HepG2 (cell line): ENCODE measurements around the gene ADARB2. TPM values are rescaled to one million over a fixed set of nuclear protein-coding genes. Genes with fewer than 3 reads are reported as not detected.

Source experiments
- ATAC-seq: fragments of 200-7000 bp; cut with Tn5 transposase; 3 replicates; pipeline ENCODE4 v1.9.1; 2020; ENCODE audit warnings: mild to moderate bottlenecking, moderate library complexity
- BruUV-seq: library from RNA; stranded (reverse); fragments of 400-500 nt; replicated peaks from 2 replicates; lab custom pipeline; 2021; lab: Mats Ljungman, UMichigan
- CTCF ChIA-PET: fragments of 300-600 bp; formaldehyde crosslinking; extraction: SDS; loops from one replicate; lab custom pipeline; 2021; ENCODE audit warnings: low total read pairs, inconsistent platforms, low intra/inter-chr PET ratio; lab: Yijun Ruan, JAX
- POLR2A ChIA-PET: fragments of 350-600 bp; sonication (Branson Sonifier 250); formaldehyde crosslinking; loops from one replicate; lab custom pipeline; 2020; ENCODE audit warnings: antibody characterized with exemption, inconsistent platforms; lab: Yijun Ruan, JAX
- DNase-seq: peaks from one replicate; pipeline ENCODE4 v3.0.0-alpha.2; 2015; ENCODE audit warnings: low spot score
- FAIRE-seq: peaks from 3 replicates; lab custom pipeline; 2011; peaks lifted over from hg19 to GRCh38; lab: Jason Lieb, UNC
- H2AFZ ChIP-seq: one replicate; pipeline ENCODE4 v1.6.1; 2011; ENCODE audit warnings: low read length, inconsistent platforms
- H3K27ac ChIP-seq: fragments of 300-600 bp; 3 replicates; pipeline ENCODE4 v1.8.0; 2011; ENCODE audit warnings: mixed run types, mild to moderate bottlenecking, mixed read lengths, low read length, inconsistent platforms; ENCODE audit not compliant: insufficient read depth; ENCODE audit errors: extremely low read length
- H3K27me3 ChIP-seq, 2 experiments: fragments of 200-600 bp in 1 of 2; 2 replicates in 1 of 2; 3 replicates in 1 of 2; pipeline versions ENCODE4 v1.6.0 to v1.8.0; 2011; ENCODE audit warnings: low read length in 2 of 2, mild to moderate bottlenecking in 2 of 2, moderate library complexity in 2 of 2, inconsistent platforms in 1 of 2; ENCODE audit not compliant: insufficient read depth in 2 of 2, control insufficient read depth in 1 of 2
- H3K36me3 ChIP-seq, 2 experiments: fragments of 200-600 bp in 1 of 2; replicated peaks in 1 of 2; 2 replicates in 1 of 2; 3 replicates in 1 of 2; pipeline versions ENCODE4 v1.5.1 to v1.8.0; 2011; ENCODE audit warnings: low read length in 2 of 2, inconsistent platforms in 1 of 2; ENCODE audit not compliant: insufficient read depth in 2 of 2, control insufficient read depth in 1 of 2
- H3K4me1 ChIP-seq: 2 replicates; pipeline ENCODE4 v1.5.1; 2012; ENCODE audit warnings: low read length, inconsistent platforms; ENCODE audit not compliant: insufficient read depth
- H3K4me2 ChIP-seq: 2 replicates; pipeline ENCODE4 v1.6.0; 2011; ENCODE audit warnings: low read depth, low read length, inconsistent platforms
- H3K4me3 ChIP-seq, 3 experiments: fragments of 200-600 bp in 1 of 3; sonication (generic), shearing (Covaris generic) in 1 of 3; replicated peaks in 1 of 3; 2 replicates each; pipeline ENCODE4 v1.5.1; 2011 to 2016; ENCODE audit warnings: low read length in 3 of 3, inconsistent platforms in 2 of 3, low read depth in 2 of 3, mild to moderate bottlenecking in 2 of 3, control low read depth in 1 of 3, mixed read lengths in 1 of 3; ENCODE audit not compliant: insufficient read depth in 1 of 3
- H3K79me2 ChIP-seq: one replicate; pipeline ENCODE4 v1.6.1; 2011; ENCODE audit warnings: low read length, inconsistent platforms; ENCODE audit not compliant: insufficient read depth
- H3K9ac ChIP-seq: 2 replicates; pipeline ENCODE4 v1.6.0; 2011; ENCODE audit warnings: mild to moderate bottlenecking, low read depth, low read length, inconsistent platforms; ENCODE audit not compliant: insufficient read depth
- H3K9me3 ChIP-seq: 2 replicates; pipeline ENCODE4 v1.5.1; 2012; ENCODE audit warnings: mild to moderate bottlenecking, low read length
- H4K20me1 ChIP-seq: 2 replicates; pipeline ENCODE4 v1.6.0; 2011; ENCODE audit warnings: inconsistent platforms, mild to moderate bottlenecking, low read length, moderate library complexity; ENCODE audit not compliant: insufficient read depth
- ARHGAP35 ChIP-seq: sonication (generic); formaldehyde crosslinking; IDR thresholded peaks from 2 replicates; pipeline ENCODE4 v1.9.0; 2022; ENCODE audit warnings: mild to moderate bottlenecking, inconsistent platforms, moderate library complexity, missing genetic modification reagents, borderline replicate concordance
- ARNT ChIP-seq: fragments of 450-650 bp; IDR thresholded peaks from 2 replicates; pipeline ENCODE4 v1.6.1; 2017
- CHCHD3 ChIP-seq: sonication (generic); formaldehyde crosslinking; IDR thresholded peaks from 2 replicates; pipeline ENCODE4 v1.8.0; 2022; ENCODE audit warnings: mild to moderate bottlenecking, missing genetic modification reagents, moderate library complexity
- ONECUT2 ChIP-seq: sonication (generic); formaldehyde crosslinking; IDR thresholded peaks from 2 replicates; pipeline ENCODE4 v1.4.0; 2020; ENCODE audit warnings: missing genetic modification reagents
- RBM39 ChIP-seq: fragments of 200-400 bp; formaldehyde crosslinking; IDR thresholded peaks from one replicate; pipeline ENCODE4 v1.6.1; 2018; ENCODE audit warnings: antibody characterized with exemption, mild to moderate bottlenecking, low read depth, low read length; ENCODE audit not compliant: poor library complexity, severe bottlenecking
- SP4 ChIP-seq: sonication (generic); formaldehyde crosslinking; IDR thresholded peaks from 2 replicates; pipeline ENCODE4 v1.8.1; 2023; ENCODE audit warnings: mild to moderate bottlenecking, missing genetic modification reagents
- ZFAT ChIP-seq: sonication (generic); formaldehyde crosslinking; conservative IDR thresholded peaks from 2 replicates; pipeline ENCODE4 v1.8.1; 2023; ENCODE audit warnings: missing genetic modification reagents, inconsistent platforms
- ZNF232 ChIP-seq: sonication (generic); formaldehyde crosslinking; IDR thresholded peaks from 2 replicates; pipeline ENCODE4 v1.4.0; 2020; ENCODE audit warnings: missing genetic modification reagents, borderline replicate concordance
- ZNF598 ChIP-seq: sonication (generic); formaldehyde crosslinking; IDR thresholded peaks from 2 replicates; pipeline ENCODE4 v1.5.1; 2020; ENCODE audit warnings: mild to moderate bottlenecking, missing genetic modification reagents, borderline replicate concordance
- WGBS: methylation state at CpG from one replicate; pipeline ENCODE4 v1.1.6; 2017; ENCODE audit warnings: low lambda C conversion rate; 5-methylcytosine and 5-hydroxymethylcytosine counted together
- in situ Hi-C: cut with HindIII; loops from 2 replicates; pipeline ENCODE4 v1.10.0; 2017; ENCODE audit warnings: low pct_unique_long_range_greater_than_20kb; ENCODE audit not compliant: extremely low pct_ligation_motif_present
- intact Hi-C: fragments of 100-400 bp; cut with micrococcal nuclease; formaldehyde crosslinking; loops from one replicate; pipeline ENCODE4 v1.10.0; 2022; ENCODE audit not compliant: unreplicated experiment
- polyA plus RNA-seq, 8 experiments: library from polyadenylated mRNA; depleted of rRNA in 3 of 8; stranded (reverse) in 7 of 8; unstranded in 1 of 8; fragments of >200 nt; fragmentation: Illumina TruSeq in 4 of 8; extraction: Trizol in 4 of 8; gene quantifications; 2 replicates each; pipeline versions ENCODE4 v1.2.1 to v1.2.3, GENCODE V29; 2011 to 2016; ENCODE audit warnings: low read depth in 4 of 8, missing spikeins in 1 of 8, mixed read lengths in 1 of 8; ENCODE audit not compliant: insufficient read depth in 1 of 8
- total RNA-seq, 5 experiments: library from RNA; depleted of rRNA; stranded (reverse); fragments of >200 nt; fragmentation: Illumina TruSeq; extraction: Trizol; gene quantifications; 2 replicates each; pipeline ENCODE4 v1.2.3, GENCODE V29; 2016; ENCODE audit warnings: low read depth in 1 of 5
- TF ChIP-seq, protein P1 (sequence below): sonication (generic); formaldehyde crosslinking; IDR thresholded peaks from 2 replicates; pipeline ENCODE4 v1.8.0; 2022; ENCODE audit warnings: mild to moderate bottlenecking, missing genetic modification reagents; ENCODE audit not compliant: insufficient replicate concordance
- TF ChIP-seq, protein P2 (sequence below): sonication (generic); formaldehyde crosslinking; IDR thresholded peaks from 2 replicates; pipeline ENCODE4 v1.9.0; 2021; ENCODE audit warnings: missing genetic modification reagents, mild to moderate bottlenecking, borderline replicate concordance
- TF ChIP-seq, protein P3 (sequence below): sonication (generic); formaldehyde crosslinking; IDR thresholded peaks from 2 replicates; pipeline ENCODE4 v1.4.0; 2020; ENCODE audit warnings: missing genetic modification reagents, borderline replicate concordance
- TF ChIP-seq, protein P4 (sequence below): sonication (generic); formaldehyde crosslinking; IDR thresholded peaks from 2 replicates; pipeline ENCODE4 v1.4.0; 2020; ENCODE audit warnings: missing genetic modification reagents

ADARB2 gene
- total and polyA plus RNA-seq, 2 of the 13 experiments (the other 11 are each of a cell fraction or from before 2014, with no cell fraction given), result not detected

DNA sequence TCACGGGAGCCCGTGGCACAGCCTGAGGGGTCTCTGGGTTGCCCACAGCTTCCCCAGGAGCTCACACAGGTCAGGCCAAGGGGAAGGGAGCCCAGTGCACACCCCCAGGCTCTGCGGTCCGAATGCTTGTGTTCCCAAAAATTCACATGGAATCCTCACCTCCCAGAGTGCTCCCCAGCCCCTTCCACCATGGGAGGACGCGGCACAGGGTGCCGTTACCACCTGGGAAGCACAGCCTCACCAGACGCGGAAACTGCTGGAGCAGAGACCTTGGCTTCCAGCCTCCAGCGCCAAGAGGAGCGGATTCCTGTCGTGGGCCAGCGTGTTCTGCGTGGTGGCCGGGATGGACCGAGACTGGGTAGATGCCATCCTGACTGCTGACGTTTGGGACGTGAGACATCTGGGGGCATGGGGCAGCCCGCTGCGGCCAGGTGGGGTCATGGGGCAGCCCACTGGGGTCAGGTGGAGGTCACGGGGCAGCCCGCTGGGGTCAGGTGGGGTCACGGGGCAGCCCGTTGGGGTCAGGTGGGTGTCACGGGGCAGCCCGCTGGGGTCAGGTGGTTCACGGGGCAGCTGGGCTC lies 531.8 kb downstream of the ADARB2 start:
- H3K79me2 ChIP-seq, result no peaks in the 10 kb centered on the region
- H3K27me3 ChIP-seq, result peaks cover 18 to 90% of the 10 kb centered on the region in 2 experiments
- H3K27ac ChIP-seq, result no peak overlapping the region
- TF ChIP-seq RBM39 (no peak), ZNF232 (no peak), ZNF598 (CRISPR knock-in tag) (no peak), SP4 (no peak), ZFAT (CRISPR knock-in tag) (no peak), ONECUT2 (CRISPR knock-in tag) (no peak), ARHGAP35 (CRISPR knock-in tag) (no peak), CHCHD3 (no peak), ARNT (no peak)
- TF ChIP-seq, protein P1, sequence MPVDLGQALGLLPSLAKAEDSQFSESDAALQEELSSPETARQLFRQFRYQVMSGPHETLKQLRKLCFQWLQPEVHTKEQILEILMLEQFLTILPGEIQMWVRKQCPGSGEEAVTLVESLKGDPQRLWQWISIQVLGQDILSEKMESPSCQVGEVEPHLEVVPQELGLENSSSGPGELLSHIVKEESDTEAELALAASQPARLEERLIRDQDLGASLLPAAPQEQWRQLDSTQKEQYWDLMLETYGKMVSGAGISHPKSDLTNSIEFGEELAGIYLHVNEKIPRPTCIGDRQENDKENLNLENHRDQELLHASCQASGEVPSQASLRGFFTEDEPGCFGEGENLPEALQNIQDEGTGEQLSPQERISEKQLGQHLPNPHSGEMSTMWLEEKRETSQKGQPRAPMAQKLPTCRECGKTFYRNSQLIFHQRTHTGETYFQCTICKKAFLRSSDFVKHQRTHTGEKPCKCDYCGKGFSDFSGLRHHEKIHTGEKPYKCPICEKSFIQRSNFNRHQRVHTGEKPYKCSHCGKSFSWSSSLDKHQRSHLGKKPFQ (CRISPR knock-in tag), result no peak
- TF ChIP-seq, protein P2, sequence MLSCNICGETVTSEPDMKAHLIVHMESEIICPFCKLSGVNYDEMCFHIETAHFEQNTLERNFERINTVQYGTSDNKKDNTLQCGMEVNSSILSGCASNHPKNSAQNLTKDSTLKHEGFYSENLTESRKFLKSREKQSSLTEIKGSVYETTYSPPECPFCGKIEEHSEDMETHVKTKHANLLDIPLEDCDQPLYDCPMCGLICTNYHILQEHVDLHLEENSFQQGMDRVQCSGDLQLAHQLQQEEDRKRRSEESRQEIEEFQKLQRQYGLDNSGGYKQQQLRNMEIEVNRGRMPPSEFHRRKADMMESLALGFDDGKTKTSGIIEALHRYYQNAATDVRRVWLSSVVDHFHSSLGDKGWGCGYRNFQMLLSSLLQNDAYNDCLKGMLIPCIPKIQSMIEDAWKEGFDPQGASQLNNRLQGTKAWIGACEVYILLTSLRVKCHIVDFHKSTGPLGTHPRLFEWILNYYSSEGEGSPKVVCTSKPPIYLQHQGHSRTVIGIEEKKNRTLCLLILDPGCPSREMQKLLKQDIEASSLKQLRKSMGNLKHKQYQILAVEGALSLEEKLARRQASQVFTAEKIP (CRISPR knock-in tag), result no peak
- TF ChIP-seq, protein P3, sequence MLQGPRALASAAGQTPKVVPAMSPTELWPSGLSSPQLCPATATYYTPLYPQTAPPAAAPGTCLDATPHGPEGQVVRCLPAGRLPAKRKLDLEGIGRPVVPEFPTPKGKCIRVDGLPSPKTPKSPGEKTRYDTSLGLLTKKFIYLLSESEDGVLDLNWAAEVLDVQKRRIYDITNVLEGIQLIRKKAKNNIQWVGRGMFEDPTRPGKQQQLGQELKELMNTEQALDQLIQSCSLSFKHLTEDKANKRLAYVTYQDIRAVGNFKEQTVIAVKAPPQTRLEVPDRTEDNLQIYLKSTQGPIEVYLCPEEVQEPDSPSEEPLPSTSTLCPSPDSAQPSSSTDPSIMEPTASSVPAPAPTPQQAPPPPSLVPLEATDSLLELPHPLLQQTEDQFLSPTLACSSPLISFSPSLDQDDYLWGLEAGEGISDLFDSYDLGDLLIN, result no peak
- TF ChIP-seq, protein P4, sequence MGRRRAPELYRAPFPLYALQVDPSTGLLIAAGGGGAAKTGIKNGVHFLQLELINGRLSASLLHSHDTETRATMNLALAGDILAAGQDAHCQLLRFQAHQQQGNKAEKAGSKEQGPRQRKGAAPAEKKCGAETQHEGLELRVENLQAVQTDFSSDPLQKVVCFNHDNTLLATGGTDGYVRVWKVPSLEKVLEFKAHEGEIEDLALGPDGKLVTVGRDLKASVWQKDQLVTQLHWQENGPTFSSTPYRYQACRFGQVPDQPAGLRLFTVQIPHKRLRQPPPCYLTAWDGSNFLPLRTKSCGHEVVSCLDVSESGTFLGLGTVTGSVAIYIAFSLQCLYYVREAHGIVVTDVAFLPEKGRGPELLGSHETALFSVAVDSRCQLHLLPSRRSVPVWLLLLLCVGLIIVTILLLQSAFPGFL (CRISPR knock-in tag), result no peak
- BruUV-seq, result no TSS peak
- in situ Hi-C loops, result no loop called here
- no peaks in the 10 kb centered on the region for H3K9me3 ChIP-seq
- ChIA-PET POLR2A (no interaction called here), CTCF (no interaction called here)
- H3K4me1 ChIP-seq, result no peaks in the 10 kb centered on the region
- FAIRE-seq, result no peak
- H4K20me1 ChIP-seq, result no peaks in the 10 kb centered on the region
- H3K4me2 ChIP-seq, result no peak overlapping the region
- intact Hi-C loops, result no loop called here
- no peaks in the 10 kb centered on the region for H3K36me3 ChIP-seq
- no peak overlapping the region for H2AFZ ChIP-seq
- H3K4me3 ChIP-seq, result no peak overlapping the region
- WGBS, result 0% methylated on average over 3 of the region's 27 CpGs
- no peak overlapping the region for H3K9ac ChIP-seq
- ATAC-seq, result no peak
- DNase-seq, result no peak
